Measurements from ENCODE around the gene IGHMBP2.

DNA sequence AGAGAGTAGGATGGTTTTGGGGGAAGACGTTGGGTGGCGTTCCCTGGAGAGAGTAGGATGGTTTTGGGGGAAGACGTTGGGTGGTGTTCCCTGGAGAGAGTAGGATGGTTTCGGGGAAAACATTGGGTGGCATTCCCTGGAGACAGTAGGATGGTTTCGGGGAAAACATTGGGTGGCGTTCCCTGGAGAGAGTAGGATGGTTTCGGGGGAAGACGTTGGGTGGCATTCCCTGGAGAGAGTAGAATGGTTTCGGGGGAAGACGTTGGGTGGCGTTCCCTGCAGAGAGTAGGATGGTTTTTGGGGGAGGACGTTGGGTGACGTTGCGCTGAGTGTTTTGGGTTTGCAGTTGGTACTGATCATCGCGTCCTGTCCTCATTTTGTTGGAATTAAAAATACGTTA is 28.2 kb downstream of the IGHMBP2 start:
- no peak for TF ChIP-seq EZH2 (IDR thresholded peaks at IDR 0.05; ENCODE audit: low read depth, unreplicated experiment)
- TF ChIP-seq CTCF (conservative IDR thresholded peaks at IDR 0.05; ENCODE audit: low read depth in 2 of 2) = no peak
- TF ChIP-seq, protein P1, sequence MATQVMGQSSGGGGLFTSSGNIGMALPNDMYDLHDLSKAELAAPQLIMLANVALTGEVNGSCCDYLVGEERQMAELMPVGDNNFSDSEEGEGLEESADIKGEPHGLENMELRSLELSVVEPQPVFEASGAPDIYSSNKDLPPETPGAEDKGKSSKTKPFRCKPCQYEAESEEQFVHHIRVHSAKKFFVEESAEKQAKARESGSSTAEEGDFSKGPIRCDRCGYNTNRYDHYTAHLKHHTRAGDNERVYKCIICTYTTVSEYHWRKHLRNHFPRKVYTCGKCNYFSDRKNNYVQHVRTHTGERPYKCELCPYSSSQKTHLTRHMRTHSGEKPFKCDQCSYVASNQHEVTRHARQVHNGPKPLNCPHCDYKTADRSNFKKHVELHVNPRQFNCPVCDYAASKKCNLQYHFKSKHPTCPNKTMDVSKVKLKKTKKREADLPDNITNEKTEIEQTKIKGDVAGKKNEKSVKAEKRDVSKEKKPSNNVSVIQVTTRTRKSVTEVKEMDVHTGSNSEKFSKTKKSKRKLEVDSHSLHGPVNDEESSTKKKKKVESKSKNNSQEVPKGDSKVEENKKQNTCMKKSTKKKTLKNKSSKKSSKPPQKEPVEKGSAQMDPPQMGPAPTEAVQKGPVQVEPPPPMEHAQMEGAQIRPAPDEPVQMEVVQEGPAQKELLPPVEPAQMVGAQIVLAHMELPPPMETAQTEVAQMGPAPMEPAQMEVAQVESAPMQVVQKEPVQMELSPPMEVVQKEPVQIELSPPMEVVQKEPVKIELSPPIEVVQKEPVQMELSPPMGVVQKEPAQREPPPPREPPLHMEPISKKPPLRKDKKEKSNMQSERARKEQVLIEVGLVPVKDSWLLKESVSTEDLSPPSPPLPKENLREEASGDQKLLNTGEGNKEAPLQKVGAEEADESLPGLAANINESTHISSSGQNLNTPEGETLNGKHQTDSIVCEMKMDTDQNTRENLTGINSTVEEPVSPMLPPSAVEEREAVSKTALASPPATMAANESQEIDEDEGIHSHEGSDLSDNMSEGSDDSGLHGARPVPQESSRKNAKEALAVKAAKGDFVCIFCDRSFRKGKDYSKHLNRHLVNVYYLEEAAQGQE (IDR thresholded peaks at IDR 0.05; ENCODE audit: unreplicated experiment) = no peak
- TF ChIP-seq POLR2AphosphoS5 (IDR thresholded peaks at IDR 0.05; ENCODE audit: low read depth) = no peak
- TF ChIP-seq EZH2phosphoT487 (IDR thresholded peaks at IDR 0.05; ENCODE audit: unreplicated experiment) = no peak
